Measurements from ENCODE around the gene ZNF200.

Gene ZNF200

DNA sequence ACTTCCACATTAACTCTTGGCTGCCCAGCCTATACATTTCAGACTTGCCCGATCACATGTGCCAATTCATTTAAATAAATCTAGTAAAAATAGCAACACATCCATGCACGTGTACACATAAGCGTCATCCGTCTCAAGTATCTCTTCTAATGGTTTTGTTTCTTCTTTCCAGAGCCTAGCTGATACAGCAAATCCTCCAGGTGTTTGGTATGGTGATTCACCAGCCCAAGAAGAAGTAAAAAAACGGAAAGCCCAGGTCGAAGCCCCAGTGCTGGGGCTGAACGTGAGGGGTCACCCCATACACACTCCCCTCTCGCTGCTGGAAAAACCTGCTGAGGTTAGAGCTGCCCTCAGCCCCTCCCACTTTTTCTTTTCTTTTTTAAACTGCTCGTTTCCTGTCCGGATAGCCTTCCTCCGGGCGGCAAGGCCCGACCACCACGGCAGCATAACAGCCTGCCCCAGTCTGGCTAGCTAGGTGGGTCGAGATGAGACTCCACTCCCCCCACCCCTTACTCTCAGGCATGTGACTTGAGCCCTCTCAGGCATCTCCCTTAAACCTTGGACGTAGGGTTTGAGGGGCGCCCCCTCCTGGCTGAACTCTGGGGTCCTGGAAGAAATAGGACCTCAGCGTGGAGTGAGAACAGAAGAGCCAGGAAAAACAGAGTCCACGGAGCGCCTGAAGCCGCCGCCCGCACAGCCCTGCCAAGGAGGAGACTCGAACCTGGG lies 60.9 kb downstream of the ZNF200 start:
- no peak for DNase-seq

Data from NCI-H1092 treated with DMSO at 0.1 percent for 48 hours (cell line).